GM23338 (cell line): ENCODE results near the gene MTHFD2L. TPM values are rescaled to one million over a fixed set of nuclear protein-coding genes. Genes with fewer than 3 reads are reported as not detected.

ENCODE experiments used
- ATAC-seq: fragments of 200-7000 bp; cut with Tn5 transposase; 3 replicates; pipeline ENCODE4 v1.9.1; 2020
- DNase-seq: peaks from one replicate; pipeline ENCODE4 v3.0.0-alpha.2; 2015; ENCODE audit warnings: low spot score
- H2AFZ ChIP-seq: fragments of 200-600 bp; sonication (generic); 2 replicates; pipeline ENCODE4 v1.8.0; 2016; ENCODE audit warnings: antibody characterized with exemption, mild to moderate bottlenecking, moderate library complexity
- H3F3A ChIP-seq: fragments of 200-600 bp; sonication (generic); replicated peaks from 2 replicates; pipeline ENCODE4 v1.8.0; 2017; ENCODE audit warnings: antibody characterized with exemption, mixed run types, low read depth
- H3K27ac ChIP-seq: fragments of 200-600 bp; sonication (generic); 2 replicates; pipeline ENCODE4 v1.6.1; 2016; ENCODE audit warnings: low read depth
- H3K27me3 ChIP-seq: fragments of 200-600 bp; sonication (generic); 2 replicates; pipeline ENCODE4 v1.8.0; 2016; ENCODE audit warnings: mild to moderate bottlenecking, mixed run types, moderate library complexity; ENCODE audit not compliant: insufficient read depth
- H3K36me3 ChIP-seq: fragments of 200-600 bp; sonication (generic); 2 replicates; pipeline ENCODE4 v1.8.0; 2016; ENCODE audit warnings: mild to moderate bottlenecking; ENCODE audit not compliant: insufficient read depth
- H3K4me1 ChIP-seq: fragments of 200-600 bp; sonication (generic); 2 replicates; pipeline ENCODE4 v1.8.0; 2016; ENCODE audit warnings: mild to moderate bottlenecking, moderate library complexity; ENCODE audit not compliant: insufficient read depth
- H3K4me2 ChIP-seq: fragments of 200-600 bp; sonication (generic); 2 replicates; pipeline ENCODE4 v1.7.1; 2017; ENCODE audit warnings: mixed run types
- H3K4me3 ChIP-seq: fragments of 200-600 bp; sonication (generic); 2 replicates; pipeline ENCODE4 v1.6.1; 2016; ENCODE audit warnings: mixed run types
- H3K79me2 ChIP-seq: fragments of 200-600 bp; sonication (generic); replicated peaks from 2 replicates; pipeline ENCODE4 v1.8.0; 2017; ENCODE audit warnings: mild to moderate bottlenecking; ENCODE audit not compliant: insufficient read depth
- H3K9me2 ChIP-seq: fragments of 200-600 bp; sonication (generic); 2 replicates; pipeline ENCODE4 v1.8.0; 2017; ENCODE audit not compliant: insufficient read depth
- H4K20me1 ChIP-seq: fragments of 200-600 bp; sonication (generic); replicated peaks from 2 replicates; pipeline ENCODE4 v1.8.0; 2017; ENCODE audit warnings: mild to moderate bottlenecking; ENCODE audit not compliant: insufficient read depth
- H3K27ac Mint-ChIP-seq: 2 replicates; pipeline ENCODE4 v1.8.0; 2020; ENCODE audit warnings: inconsistent platforms, mild to moderate bottlenecking, moderate library complexity, mixed read lengths
- H3K27me3 Mint-ChIP-seq: 3 replicates; pipeline ENCODE4 v1.8.0; 2022; ENCODE audit warnings: low read depth, mild to moderate bottlenecking, moderate library complexity, mixed read lengths, inconsistent platforms; ENCODE audit not compliant: insufficient read depth, poor library complexity
- H3K36me3 Mint-ChIP-seq: 3 replicates; pipeline ENCODE4 v1.8.0; 2021; ENCODE audit warnings: low read depth, mild to moderate bottlenecking, inconsistent platforms, moderate library complexity, mixed read lengths
- H3K4me1 Mint-ChIP-seq: 3 replicates; pipeline ENCODE4 v1.8.0; 2020; ENCODE audit warnings: mild to moderate bottlenecking, inconsistent platforms, mixed read lengths
- H3K4me3 Mint-ChIP-seq: 3 replicates; pipeline ENCODE4 v1.8.0; 2021; ENCODE audit warnings: moderate library complexity, mild to moderate bottlenecking, inconsistent platforms, mixed read lengths
- H3K9me3 Mint-ChIP-seq: 3 replicates; pipeline ENCODE4 v1.8.0; 2020; ENCODE audit warnings: moderate library complexity, mild to moderate bottlenecking, inconsistent platforms, mixed read lengths
- CREB1 ChIP-seq: fragments of 250-450 bp; sonication (Bioruptor Pico); IDR thresholded peaks from 2 replicates; pipeline ENCODE4 v1.5.0; 2020; ENCODE audit warnings: low read depth, mild to moderate bottlenecking, moderate library complexity
- CTCF ChIP-seq, 2 experiments: fragments of 200-600 bp in 1 of 2; sonication (generic) in 1 of 2; conservative IDR thresholded peaks; 2 replicates each; pipeline versions ENCODE4 v1.5.1 to v1.6.1; 2016 to 2017; ENCODE audit warnings: antibody characterized with exemption in 2 of 2, low read depth in 2 of 2, mild to moderate bottlenecking in 2 of 2, moderate library complexity in 1 of 2
- ETS1 ChIP-seq: IDR thresholded peaks from 2 replicates; pipeline ENCODE4 v1.6.1; 2016; ENCODE audit warnings: antibody characterized with exemption
- NANOG ChIP-seq: IDR thresholded peaks from 2 replicates; pipeline ENCODE4 v1.6.1; 2016; ENCODE audit warnings: antibody characterized with exemption, borderline replicate concordance
- POLR2AphosphoS5 ChIP-seq: IDR thresholded peaks from 2 replicates; pipeline ENCODE4 v1.6.1; 2016; ENCODE audit warnings: antibody characterized with exemption, low read depth
- REST ChIP-seq: IDR thresholded peaks from one replicate; pipeline ENCODE4 v1.6.1; 2018; ENCODE audit warnings: antibody characterized with exemption; ENCODE audit not compliant: unreplicated experiment
- ZNF331 ChIP-seq: fragments of 250-450 bp; sonication (Bioruptor Pico); IDR thresholded peaks from 2 replicates; pipeline ENCODE4 v1.5.0; 2020; ENCODE audit warnings: low read depth, mild to moderate bottlenecking, moderate library complexity
- ZNF462 ChIP-seq: fragments of 250-450 bp; sonication (Bioruptor Pico); IDR thresholded peaks from 2 replicates; pipeline ENCODE4 v1.5.0; 2020; ENCODE audit warnings: mild to moderate bottlenecking, moderate library complexity
- polyA plus RNA-seq: library from polyadenylated mRNA; unstranded; fragments of >200 nt; fragmentation: Nextera tagmentation; extraction: Ambion mirVana; gene quantifications from 2 replicates; pipeline ENCODE4 v1.2.1, GENCODE V29; 2016
- total RNA-seq: library from RNA; depleted of rRNA; stranded (reverse); fragments of >200 nt; shearing (Covaris generic); gene quantifications from 2 replicates; pipeline ENCODE4 v1.2.3, GENCODE V29; 2014

Gene MTHFD2L
- total and polyA plus RNA-seq, 2 experiments from 2014 or later, result 24.4 to 35.7 TPM

- TF ChIP-seq NANOG, result no peak
- no peak for TF ChIP-seq ZNF331 (CRISPR knock-in tag)
- TF ChIP-seq ETS1, result no peak
- TF ChIP-seq ZNF462 (CRISPR knock-in tag), result no peak
Observed at GRCh38 chr4:74112399-74113105, 45.4 kb upstream of the MTHFD2L start (continued).

GRCh38 chr4:74114234-74114633, 43.7 kb upstream of the MTHFD2L start:
- H3K9me3 Mint-ChIP-seq, result 0 out of 3 replicates have a peak, but pooled peaks cover 3% of the 10 kb centered on the region
- H3K79me2 ChIP-seq, result no peaks in the 10 kb centered on the region
- H3F3A ChIP-seq, result no peaks in the 10 kb centered on the region
- H2AFZ ChIP-seq, result no peak overlapping the region
- no peaks in the 10 kb centered on the region for H3K36me3 Mint-ChIP-seq
- peaks cover 11% of the 10 kb centered on the region; the same call in 2 of the 3 replicates for H3K4me1 Mint-ChIP-seq
- H3K27ac ChIP-seq, result no peak overlapping the region
- H3K4me2 ChIP-seq, result no peak overlapping the region
- no peak for DNase-seq
- no peaks in the 10 kb centered on the region for H3K9me2 ChIP-seq
- no peaks in the 10 kb centered on the region for H3K27me3 ChIP-seq
- no peak overlapping the region for H3K4me3 ChIP-seq
- no peak overlapping the region for H3K4me3 Mint-ChIP-seq
- H3K27ac Mint-ChIP-seq, result no peak overlapping the region
- H3K4me1 ChIP-seq, result peaks cover 1% of the 10 kb centered on the region; the same call in 1 of the 2 replicates
- H3K36me3 ChIP-seq, result no peaks in the 10 kb centered on the region
- no peaks in the 10 kb centered on the region for H4K20me1 ChIP-seq
- ATAC-seq, result no peak
- no peaks in the 10 kb centered on the region for H3K27me3 Mint-ChIP-seq
- no peak for TF ChIP-seq CREB1 (CRISPR knock-in tag)
- TF ChIP-seq CTCF (conservative IDR thresholded peaks at IDR 0.05; ENCODE audit: low read depth in 2 of 2), result no peak
- TF ChIP-seq REST, result no peak
- TF ChIP-seq POLR2AphosphoS5, result no peak
- TF ChIP-seq ETS1, result no peak
